T1000 (cell line): Measurements from ENCODE around the gene TPSD1.
"Not testable (repeated sequence)": the region's sequence is repeated elsewhere in the genome, so short reads cannot be mapped to it uniquely, and the experiment has no call there.

Experiments
- DNase-seq: peaks from one replicate; lab custom pipeline; 2025; ENCODE audit warnings: mixed read lengths; lab: John Stamatoyannopoulos, UW

TPSD1 gene

GRCh38 chr16:1281517-1281916, 25.6 kb downstream of the TPSD1 start:
- no peak for DNase-seq

- DNase-seq, result no peak
These were observed 26.6 kb downstream of the TPSD1 start for GRCh38 chr16:1282324-1282973.

- DNase-seq, result no peak
These were observed 27.4 kb downstream of the TPSD1 start for GRCh38 chr16:1283296-1283695.

- DNase-seq, result no peak
These were observed 28.2 kb downstream of the TPSD1 start for GRCh38 chr16:1283996-1284616.

GRCh38 chr16:1285669-1286512, 30.0 kb downstream of the TPSD1 start:
- no peak for DNase-seq

- DNase-seq, result no peak
These were observed 30.7 kb downstream of the TPSD1 start for GRCh38 chr16:1286513-1287094.

- no peak for DNase-seq
These were observed 32.3 kb downstream of the TPSD1 start for GRCh38 chr16:1287982-1288670.

GRCh38 chr16:1288813-1289476, 33.1 kb downstream of the TPSD1 start:
- DNase-seq, result no peak

- DNase-seq, result no peak
These were observed 33.6 kb downstream of the TPSD1 start for GRCh38 chr16:1289477-1289866.

GRCh38 chr16:1290063-1290501, 34.2 kb downstream of the TPSD1 start:
- no peak for DNase-seq

GRCh38 chr16:1290860-1291575, 35.1 kb downstream of the TPSD1 start:
- DNase-seq, result no peak

- no peak for DNase-seq
These were observed 35.7 kb downstream of the TPSD1 start for GRCh38 chr16:1291576-1291974.

GRCh38 chr16:1292208-1292607, 36.3 kb downstream of the TPSD1 start:
- DNase-seq, result not testable (repeated sequence)

GRCh38 chr16:1292808-1293207, 36.9 kb downstream of the TPSD1 start:
- not testable (repeated sequence) for DNase-seq

GRCh38 chr16:1293921-1294656, 38.2 kb downstream of the TPSD1 start:
- DNase-seq, result no peak

GRCh38 chr16:1295465-1295864, 39.6 kb downstream of the TPSD1 start:
- no peak for DNase-seq

GRCh38 chr16:1296688-1297017, 40.8 kb downstream of the TPSD1 start:
- not testable (repeated sequence) for DNase-seq

- no peak for DNase-seq
These were observed 41.3 kb downstream of the TPSD1 start for GRCh38 chr16:1297018-1297696.

GRCh38 chr16:1298406-1298805, 42.5 kb downstream of the TPSD1 start:
- no peak for DNase-seq
